ENCODE measurements around the gene NUCKS1. TPM values are rescaled to one million over a fixed set of nuclear protein-coding genes. Genes with fewer than 3 reads are reported as not detected.

The NUCKS1 gene
- total RNA-seq, 2 experiments from 2014 or later = 145 to 177 TPM

GRCh38 chr1:205701420-205701819, 48.6 kb downstream of the NUCKS1 start:
- ChIA-PET POLR2A (interaction anchor here (1.5 kb wide), 1 partner anchor 12 kb away, joined by 3 read pairs; no protein-coding TSS in a partner anchor), CTCF (interaction anchor here (1.1 to 2.8 kb wide), 4 partner anchors 8 to 276 kb away, joined by 3 to 13 read pairs (median 4); no protein-coding TSS in a partner anchor)
- Mint-ChIP-seq H3K36me3 (ENCODE audit: low read depth) (no peaks in the 10 kb centered on the region), H3K27me3 (peaks cover 3% of the 10 kb centered on the region), H3K4me1 (ENCODE audit: low read depth) (no peaks in the 10 kb centered on the region), H3K4me3 (no peak overlapping the region), H3K27ac (no peak overlapping the region), H3K9me3 (no peaks in the 10 kb centered on the region)
- DNase-seq (no peak), ATAC-seq (no peak)
- intact Hi-C loops (cut with micrococcal nuclease) = no loop called here
- TF ChIP-seq CTCF (IDR thresholded peaks at IDR 0.05) = no peak

- Mint-ChIP-seq H3K27ac (no peak overlapping the region), H3K27me3 (peaks cover 3% of the 10 kb centered on the region), H3K36me3 (ENCODE audit: low read depth) (no peaks in the 10 kb centered on the region), H3K4me3 (no peak overlapping the region), H3K9me3 (no peaks in the 10 kb centered on the region), H3K4me1 (ENCODE audit: low read depth) (no peaks in the 10 kb centered on the region)
- POLR2A ChIA-PET = interaction anchor here (1.2 to 1.5 kb wide), 2 partner anchors 9 to 12 kb away, joined by 3 to 5 read pairs; no protein-coding TSS in a partner anchor
- DNase-seq (no peak), ATAC-seq (no peak)
- intact Hi-C loops (cut with micrococcal nuclease) = no loop called here
- TF ChIP-seq CTCF (IDR thresholded peaks at IDR 0.05) = no peak
- CTCF ChIA-PET = interaction anchor here (1.1 to 2.8 kb wide), 4 partner anchors 8 to 276 kb away, joined by 3 to 13 read pairs (median 4); no protein-coding TSS in a partner anchor
Observed at GRCh38 chr1:205700865-205701401, 49.0 kb downstream of the NUCKS1 start.

- peaks cover 3% of the 10 kb centered on the region for H3K27me3 Mint-ChIP-seq
- no peak for DNase-seq
- CTCF ChIA-PET = interaction anchor here (0.9 to 2.9 kb wide), 4 partner anchors 12 to 40 kb away, joined by 3 to 9 read pairs (median 4); no protein-coding TSS in a partner anchor
- no peak for TF ChIP-seq CTCF (IDR thresholded peaks at IDR 0.05)
- no peaks in the 10 kb centered on the region for H3K9me3 Mint-ChIP-seq
- POLR2A ChIA-PET = interaction anchor here (1.2 kb wide), 1 partner anchor 11 kb away, joined by 5 read pairs; no protein-coding TSS in a partner anchor
- intact Hi-C loops (cut with micrococcal nuclease) = no loop called here
- H3K27ac Mint-ChIP-seq = no peak overlapping the region
- no peak overlapping the region for H3K4me3 Mint-ChIP-seq
- no peaks in the 10 kb centered on the region for H3K4me1 Mint-ChIP-seq (ENCODE audit: low read depth)
- no peaks in the 10 kb centered on the region for H3K36me3 Mint-ChIP-seq (ENCODE audit: low read depth)
- no peak for ATAC-seq
Observed at GRCh38 chr1:205699416-205699815, 50.6 kb downstream of the NUCKS1 start.

- DNase-seq = no peak
- H3K36me3 Mint-ChIP-seq (ENCODE audit: low read depth) = no peaks in the 10 kb centered on the region
- H3K9me3 Mint-ChIP-seq = no peaks in the 10 kb centered on the region
- ATAC-seq = no peak
- H3K27me3 Mint-ChIP-seq = peaks cover 3% of the 10 kb centered on the region
- intact Hi-C loops (cut with micrococcal nuclease) = no loop called here
- ChIA-PET CTCF (interaction anchor here (0.9 to 2.9 kb wide), 4 partner anchors 11 to 40 kb away, joined by 3 to 9 read pairs (median 4); no protein-coding TSS in a partner anchor), POLR2A (interaction anchor here (2.1 kb wide), 1 partner anchor 66 kb away, joined by 5 read pairs; no protein-coding TSS in a partner anchor)
- H3K4me3 Mint-ChIP-seq = no peak overlapping the region
- H3K4me1 Mint-ChIP-seq (ENCODE audit: low read depth) = no peaks in the 10 kb centered on the region
- TF ChIP-seq CTCF (IDR thresholded peaks at IDR 0.05) = no peak
- H3K27ac Mint-ChIP-seq = no peak overlapping the region
Observed at GRCh38 chr1:205698921-205699320, 51.1 kb downstream of the NUCKS1 start.

- H3K4me1 Mint-ChIP-seq (ENCODE audit: low read depth) = no peaks in the 10 kb centered on the region
- intact Hi-C loops (cut with micrococcal nuclease) = no loop called here
- TF ChIP-seq CTCF (IDR thresholded peaks at IDR 0.05) = no peak
- H3K36me3 Mint-ChIP-seq (ENCODE audit: low read depth) = no peaks in the 10 kb centered on the region
- CTCF ChIA-PET = interaction anchor here (1.1 to 1.6 kb wide), 3 partner anchors 18 to 284 kb away, joined by 3 to 6 read pairs (median 5); no protein-coding TSS in a partner anchor
- no peaks in the 10 kb centered on the region for H3K9me3 Mint-ChIP-seq
- ATAC-seq (no peak), DNase-seq (no peak)
- no peak overlapping the region for H3K27ac Mint-ChIP-seq
- no peak overlapping the region for H3K4me3 Mint-ChIP-seq
- peaks cover 13% of the 10 kb centered on the region for H3K27me3 Mint-ChIP-seq
- POLR2A ChIA-PET = interaction anchor here (0.6 to 0.9 kb wide), 3 partner anchors 13 to 36 kb away, joined by 3 to 5 read pairs (median 4); partner anchors contain the start of gene SLC45A3
Observed at GRCh38 chr1:205693421-205693991, 56.5 kb downstream of the NUCKS1 start.
